HEK293T (cell line): ENCODE results near the gene S100A6.

Experiments used
- CTCF ChIA-PET: fragments of 350-600 bp; formaldehyde crosslinking; extraction: SDS; loops from one replicate; lab custom pipeline; 2021; ENCODE audit warnings: antibody characterized with exemption, inconsistent platforms; lab: Yijun Ruan, JAX
- POLR2A ChIA-PET: fragments of 350-600 bp; formaldehyde crosslinking; extraction: SDS; loops from one replicate; lab custom pipeline; 2020; ENCODE audit warnings: antibody characterized with exemption, inconsistent platforms; lab: Yijun Ruan, JAX
- DNase-seq: peaks from one replicate; pipeline ENCODE4 v3.0.0; 2012; ENCODE audit warnings: mixed read lengths; ENCODE audit errors: extremely low spot score
- ARNT ChIP-seq: fragments of 450-650 bp; IDR thresholded peaks from 2 replicates; pipeline ENCODE4 v1.6.1; 2017; ENCODE audit warnings: mild to moderate bottlenecking
- BHLHE40 ChIP-seq: fragments of 450-650 bp; IDR thresholded peaks from 2 replicates; pipeline ENCODE4 v1.6.1; 2016; ENCODE audit warnings: mild to moderate bottlenecking, moderate library complexity, borderline replicate concordance
- CTBP1 ChIP-seq: fragments of 450-650 bp; IDR thresholded peaks from 2 replicates; pipeline ENCODE4 v1.6.1; 2016; ENCODE audit warnings: borderline replicate concordance
- ELF4 ChIP-seq: fragments of 450-650 bp; IDR thresholded peaks from 2 replicates; pipeline ENCODE4 v1.6.1; 2017; ENCODE audit warnings: antibody characterized with exemption
- FOXA1 ChIP-seq: fragments of 450-650 bp; IDR thresholded peaks from 2 replicates; pipeline ENCODE4 v1.6.1; 2016; ENCODE audit warnings: mild to moderate bottlenecking
- FOXK2 ChIP-seq: fragments of 450-650 bp; IDR thresholded peaks from 2 replicates; pipeline ENCODE4 v1.6.1; 2016; ENCODE audit warnings: mild to moderate bottlenecking
- FOXM1 ChIP-seq: fragments of 450-650 bp; IDR thresholded peaks from 2 replicates; pipeline ENCODE4 v1.6.1; 2017; ENCODE audit warnings: mild to moderate bottlenecking, borderline replicate concordance
- HDGF ChIP-seq: fragments of 450-650 bp; IDR thresholded peaks from 2 replicates; pipeline ENCODE4 v1.6.1; 2017; ENCODE audit warnings: antibody characterized with exemption, borderline replicate concordance
- L3MBTL2 ChIP-seq: fragments of 450-650 bp; conservative IDR thresholded peaks from 2 replicates; pipeline ENCODE4 v1.6.1; 2016; ENCODE audit warnings: mild to moderate bottlenecking
- LEF1 ChIP-seq: fragments of 450-650 bp; IDR thresholded peaks from 2 replicates; pipeline ENCODE4 v1.6.1; 2017; ENCODE audit warnings: mild to moderate bottlenecking, borderline replicate concordance
- NFRKB ChIP-seq: fragments of 450-650 bp; IDR thresholded peaks from 2 replicates; pipeline ENCODE4 v1.6.1; 2016; ENCODE audit warnings: mild to moderate bottlenecking, moderate library complexity
- SP1 ChIP-seq: fragments of 450-650 bp; IDR thresholded peaks from 2 replicates; pipeline ENCODE4 v1.6.1; 2017
- SUZ12 ChIP-seq: fragments of 450-650 bp; IDR thresholded peaks from 2 replicates; pipeline ENCODE4 v1.6.1; 2016; ENCODE audit warnings: mild to moderate bottlenecking
- TARDBP ChIP-seq: fragments of 450-650 bp; IDR thresholded peaks from 2 replicates; pipeline ENCODE4 v1.6.1; 2016
- ZNF384 ChIP-seq: fragments of 450-650 bp; IDR thresholded peaks from 2 replicates; pipeline ENCODE4 v1.6.1; 2016
- TF ChIP-seq, protein P1 (sequence below): fragments of 450-650 bp; IDR thresholded peaks from 2 replicates; pipeline ENCODE4 v1.6.1; 2016

Gene S100A6

DNA sequence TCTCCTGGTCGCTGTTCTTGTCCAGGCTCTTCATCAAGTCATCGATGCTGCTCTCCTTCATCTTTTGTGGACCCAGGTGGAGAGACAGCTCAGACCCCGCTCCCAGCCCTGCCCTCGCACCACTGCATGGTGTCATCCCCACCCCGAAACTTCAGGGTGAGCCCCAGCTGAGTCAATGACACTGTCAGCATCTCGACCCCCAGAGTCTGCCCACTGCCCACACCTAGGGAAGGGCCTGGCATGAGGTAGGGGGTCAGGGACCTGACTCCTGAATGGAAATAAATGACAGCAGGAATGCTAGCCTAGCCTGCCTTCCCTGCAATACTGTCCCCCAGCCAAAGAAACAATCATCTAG, 1.6 kb upstream of the S100A6 start:
- TF ChIP-seq NFRKB, result no peak
- no peak for TF ChIP-seq BHLHE40
- ChIA-PET POLR2A (interaction anchor here (1.3 to 1.8 kb wide), 2 partner anchors 29 to 96 kb away, joined by 3 to 9 read pairs; partner anchors contain the start of genes CHTOP and S100A2), CTCF (no interaction called here)
- no peak for DNase-seq

DNA sequence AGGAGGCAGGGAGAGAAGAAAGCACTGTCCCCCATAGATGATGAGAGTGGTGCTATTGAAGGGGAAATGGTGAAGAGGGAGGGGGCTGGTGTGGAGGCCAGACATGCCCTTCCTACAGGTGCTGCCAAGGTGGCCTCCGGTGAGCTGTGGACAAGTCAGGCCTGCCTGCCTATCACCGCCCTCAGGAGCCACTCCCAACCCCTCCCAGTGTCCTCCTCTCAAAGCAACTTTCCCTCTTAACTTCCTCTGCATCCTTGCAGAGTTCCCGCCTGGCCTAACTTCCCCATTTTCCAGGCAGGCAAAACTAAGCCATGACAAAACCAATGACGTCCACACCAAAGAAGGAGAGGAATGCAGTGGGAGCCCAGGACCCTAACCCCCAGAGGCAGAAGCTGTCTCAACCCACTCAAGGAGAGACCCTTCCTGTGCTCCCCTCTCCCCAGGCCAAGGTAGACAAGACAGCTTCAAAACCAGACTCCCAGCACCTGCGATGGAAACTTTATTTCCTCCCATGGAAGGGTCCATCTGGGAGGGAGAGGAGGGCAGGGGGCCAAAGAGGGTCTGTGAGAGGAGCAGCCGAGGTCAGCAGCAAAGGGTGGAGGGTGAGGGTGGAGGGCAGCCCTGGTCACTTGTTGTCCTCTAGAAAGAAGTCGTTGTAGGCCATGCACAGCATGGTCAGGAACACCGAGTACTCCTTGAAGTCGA, 1.0 kb upstream of the S100A6 start:
- ChIA-PET CTCF (no interaction called here), POLR2A (interaction anchor here (1.3 to 1.8 kb wide), 2 partner anchors 29 to 97 kb away, joined by 3 to 9 read pairs; partner anchors contain the start of genes CHTOP and S100A2)
- DNase-seq, result no peak
- TF ChIP-seq BHLHE40, result no peak
- no peak for TF ChIP-seq ELF4
- TF ChIP-seq ZNF384, result no peak
- no peak for TF ChIP-seq HDGF

DNA sequence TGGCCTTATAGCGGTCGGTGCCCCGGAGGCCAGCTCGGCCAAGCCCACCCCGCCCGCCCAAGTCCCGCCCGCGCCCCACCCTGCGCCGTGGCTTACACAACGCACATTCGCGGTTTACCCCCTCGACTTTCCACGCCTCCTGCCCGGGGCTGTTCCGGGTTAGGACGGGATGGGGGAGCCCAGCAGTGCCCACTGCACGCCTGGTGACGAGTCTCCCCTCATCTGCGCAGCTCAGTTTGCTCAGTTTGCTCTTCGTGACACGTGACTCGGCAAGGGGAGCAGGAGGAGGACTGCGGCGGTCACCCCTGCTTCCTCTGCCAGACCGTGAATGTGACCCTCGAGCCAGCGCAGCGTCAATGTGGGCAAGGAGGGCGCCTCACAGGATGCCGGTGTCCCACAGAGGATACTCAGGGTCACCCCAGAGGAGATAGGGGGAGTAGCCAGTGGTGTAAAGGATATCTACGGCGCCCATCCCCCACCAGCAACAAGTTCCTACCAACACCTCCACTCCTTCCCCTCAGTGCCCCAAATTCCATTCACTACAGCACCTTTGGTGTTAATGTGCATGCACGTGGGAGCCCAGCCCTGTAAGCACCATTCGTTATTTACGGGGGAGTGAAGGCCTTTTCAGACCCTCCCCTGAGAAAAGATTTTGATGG, 350 bp upstream of the S100A6 start:
- ChIA-PET POLR2A (interaction anchor here (1.3 to 1.8 kb wide), 2 partner anchors 91 to 98 kb away, joined by 8 read pairs; partner anchors contain the start of genes CHTOP and S100A13), CTCF (no interaction called here)
- no peak for TF ChIP-seq NFRKB
- TF ChIP-seq ARNT, result no peak
- TF ChIP-seq, protein P1, sequence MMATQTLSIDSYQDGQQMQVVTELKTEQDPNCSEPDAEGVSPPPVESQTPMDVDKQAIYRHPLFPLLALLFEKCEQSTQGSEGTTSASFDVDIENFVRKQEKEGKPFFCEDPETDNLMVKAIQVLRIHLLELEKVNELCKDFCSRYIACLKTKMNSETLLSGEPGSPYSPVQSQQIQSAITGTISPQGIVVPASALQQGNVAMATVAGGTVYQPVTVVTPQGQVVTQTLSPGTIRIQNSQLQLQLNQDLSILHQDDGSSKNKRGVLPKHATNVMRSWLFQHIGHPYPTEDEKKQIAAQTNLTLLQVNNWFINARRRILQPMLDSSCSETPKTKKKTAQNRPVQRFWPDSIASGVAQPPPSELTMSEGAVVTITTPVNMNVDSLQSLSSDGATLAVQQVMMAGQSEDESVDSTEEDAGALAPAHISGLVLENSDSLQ, result no peak
- TF ChIP-seq LEF1, result no peak
- TF ChIP-seq FOXK2, result no peak
- TF ChIP-seq ZNF384, result no peak
- TF ChIP-seq FOXA1, result no peak
- TF ChIP-seq SUZ12, result no peak
- TF ChIP-seq ELF4, result no peak
- TF ChIP-seq SP1, result no peak
- no peak for TF ChIP-seq BHLHE40
- TF ChIP-seq FOXM1, result no peak
- no peak for TF ChIP-seq TARDBP
- TF ChIP-seq HDGF, result no peak
- no peak for TF ChIP-seq CTBP1
- TF ChIP-seq L3MBTL2, result no peak
- DNase-seq, result no peak

- POLR2A ChIA-PET, result interaction anchor here (0.7 to 2.0 kb wide), 7 partner anchors 10 to 137 kb away, joined by 3 to 8 read pairs (median 6); partner anchors contain the start of genes CHTOP, S100A13 and S100A4
- no peak for DNase-seq
- no peak for TF ChIP-seq HDGF
- TF ChIP-seq, protein P1, result no peak
- no peak for TF ChIP-seq SP1
- no peak for TF ChIP-seq SUZ12
- no peak for TF ChIP-seq L3MBTL2
- TF ChIP-seq BHLHE40, result no peak
- no peak for TF ChIP-seq LEF1
- no peak for TF ChIP-seq FOXM1
- no peak for TF ChIP-seq TARDBP
- no peak for TF ChIP-seq CTBP1
- TF ChIP-seq ARNT, result no peak
- no peak for TF ChIP-seq FOXK2
- no peak for TF ChIP-seq ELF4
- no peak for TF ChIP-seq FOXA1
- no peak for TF ChIP-seq NFRKB
- TF ChIP-seq ZNF384, result no peak
- CTCF ChIA-PET, result interaction anchor here (0.6 to 4.5 kb wide), 6 partner anchors 9 to 343 kb away, joined by 3 to 60 read pairs (median 10); partner anchors contain the start of gene S100A13
Observed at GRCh38 chr1:153534925-153535241, 908 bp downstream of the S100A6 start.

DNA sequence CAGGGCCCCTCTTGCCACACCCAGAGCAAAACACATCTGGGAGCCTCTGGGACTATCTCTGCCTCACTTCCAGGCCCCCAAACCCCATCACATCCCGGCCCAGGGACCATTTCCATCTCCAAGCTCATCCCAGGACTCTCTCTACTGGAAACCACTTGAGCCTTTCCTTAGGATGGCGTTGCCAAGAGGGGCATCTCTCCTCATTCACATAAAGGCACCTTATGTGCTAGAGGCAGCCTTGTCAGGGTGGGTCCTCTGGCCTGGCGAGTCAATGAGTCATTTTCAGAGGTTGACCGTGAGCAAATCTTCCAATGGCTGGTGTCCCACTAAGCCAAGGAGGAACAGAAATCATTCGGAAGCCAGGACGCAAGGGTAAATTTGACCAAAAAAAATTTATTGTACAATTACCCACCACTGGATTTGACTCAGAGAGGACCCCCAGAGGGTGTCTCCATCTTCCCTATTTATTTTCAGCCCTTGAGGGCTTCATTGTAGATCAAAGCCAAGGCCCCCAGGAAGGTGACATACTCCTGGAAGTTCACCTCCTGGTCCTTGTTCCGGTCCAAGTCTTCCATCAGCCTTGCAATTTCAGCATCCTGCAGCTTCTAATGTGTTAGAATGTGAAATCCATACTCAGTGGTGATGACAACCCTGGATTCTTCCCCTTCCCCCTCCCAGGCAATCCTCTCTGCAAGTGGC, 1.4 kb downstream of the S100A6 start:
- ChIA-PET CTCF (interaction anchor here (0.6 to 4.5 kb wide), 9 partner anchors 10 to 342 kb away, joined by 3 to 60 read pairs (median 8); partner anchors contain the start of gene S100A13), POLR2A (interaction anchor here (1.0 to 3.7 kb wide), 5 partner anchors 11 to 100 kb away, joined by 5 to 18 read pairs (median 8); partner anchors contain the start of genes CHTOP, S100A13 and S100A4)
- no peak for DNase-seq
- TF ChIP-seq FOXA1, result no peak
- TF ChIP-seq, protein P1, result no peak
- TF ChIP-seq SP1, result no peak
- no peak for TF ChIP-seq NFRKB
- no peak for TF ChIP-seq ZNF384
- TF ChIP-seq FOXM1, result no peak
- no peak for TF ChIP-seq LEF1
- no peak for TF ChIP-seq CTBP1
- no peak for TF ChIP-seq FOXK2
- no peak for TF ChIP-seq ELF4
- no peak for TF ChIP-seq TARDBP
- no peak for TF ChIP-seq BHLHE40
- TF ChIP-seq L3MBTL2, result no peak
